RWPE2 (cell line): ENCODE measurements around the gene SERINC3.
A peak's percentile ranks its signal among the peaks of the same experiment; 100 is the strongest.

Experiments used
- ATAC-seq: fragments of 200-7000 bp; cut with Tn5 transposase; 3 replicates; pipeline ENCODE4 v1.9.1; 2021; ENCODE audit warnings: low read depth
- DNase-seq: peaks from one replicate; pipeline ENCODE4 v3.0.0-alpha.2; 2020; ENCODE audit warnings: low spot score
- H3K27ac ChIP-seq: fragments of 450-650 bp; 2 replicates; pipeline ENCODE4 v1.5.1; 2017; ENCODE audit warnings: mild to moderate bottlenecking; ENCODE audit not compliant: poor library complexity, severe bottlenecking
- H3K27me3 ChIP-seq: fragments of 250-450 bp; sonication (Bioruptor Pico); 2 replicates; pipeline ENCODE4 v1.5.1; 2021; ENCODE audit warnings: mild to moderate bottlenecking, moderate library complexity; ENCODE audit not compliant: insufficient read depth, poor library complexity, severe bottlenecking
- H3K36me3 ChIP-seq: fragments of 250-450 bp; sonication (Bioruptor Pico); 2 replicates; pipeline ENCODE4 v1.5.1; 2020; ENCODE audit warnings: low read depth, mild to moderate bottlenecking, moderate library complexity
- H3K4me1 ChIP-seq: fragments of 250-450 bp; sonication (Bioruptor Pico); 2 replicates; pipeline ENCODE4 v1.5.1; 2021; ENCODE audit warnings: mild to moderate bottlenecking, moderate library complexity; ENCODE audit not compliant: insufficient read depth, poor library complexity, severe bottlenecking
- H3K4me3 ChIP-seq: fragments of 250-450 bp; sonication (Bioruptor Pico); 2 replicates; pipeline ENCODE4 v1.5.1; 2021; ENCODE audit warnings: mild to moderate bottlenecking, moderate library complexity; ENCODE audit not compliant: severe bottlenecking
- H3K9me3 ChIP-seq: fragments of 250-450 bp; sonication (Bioruptor Pico); 2 replicates; pipeline ENCODE4 v1.5.1; 2021; ENCODE audit warnings: mild to moderate bottlenecking, moderate library complexity; ENCODE audit not compliant: severe bottlenecking
- TF ChIP-seq, protein P1 (sequence below): fragments of 450-650 bp; IDR thresholded peaks from one replicate; pipeline ENCODE4 v1.5.1; 2017; ENCODE audit warnings: mild to moderate bottlenecking, moderate library complexity; ENCODE audit not compliant: poor library complexity, severe bottlenecking

SERINC3 gene

DNA sequence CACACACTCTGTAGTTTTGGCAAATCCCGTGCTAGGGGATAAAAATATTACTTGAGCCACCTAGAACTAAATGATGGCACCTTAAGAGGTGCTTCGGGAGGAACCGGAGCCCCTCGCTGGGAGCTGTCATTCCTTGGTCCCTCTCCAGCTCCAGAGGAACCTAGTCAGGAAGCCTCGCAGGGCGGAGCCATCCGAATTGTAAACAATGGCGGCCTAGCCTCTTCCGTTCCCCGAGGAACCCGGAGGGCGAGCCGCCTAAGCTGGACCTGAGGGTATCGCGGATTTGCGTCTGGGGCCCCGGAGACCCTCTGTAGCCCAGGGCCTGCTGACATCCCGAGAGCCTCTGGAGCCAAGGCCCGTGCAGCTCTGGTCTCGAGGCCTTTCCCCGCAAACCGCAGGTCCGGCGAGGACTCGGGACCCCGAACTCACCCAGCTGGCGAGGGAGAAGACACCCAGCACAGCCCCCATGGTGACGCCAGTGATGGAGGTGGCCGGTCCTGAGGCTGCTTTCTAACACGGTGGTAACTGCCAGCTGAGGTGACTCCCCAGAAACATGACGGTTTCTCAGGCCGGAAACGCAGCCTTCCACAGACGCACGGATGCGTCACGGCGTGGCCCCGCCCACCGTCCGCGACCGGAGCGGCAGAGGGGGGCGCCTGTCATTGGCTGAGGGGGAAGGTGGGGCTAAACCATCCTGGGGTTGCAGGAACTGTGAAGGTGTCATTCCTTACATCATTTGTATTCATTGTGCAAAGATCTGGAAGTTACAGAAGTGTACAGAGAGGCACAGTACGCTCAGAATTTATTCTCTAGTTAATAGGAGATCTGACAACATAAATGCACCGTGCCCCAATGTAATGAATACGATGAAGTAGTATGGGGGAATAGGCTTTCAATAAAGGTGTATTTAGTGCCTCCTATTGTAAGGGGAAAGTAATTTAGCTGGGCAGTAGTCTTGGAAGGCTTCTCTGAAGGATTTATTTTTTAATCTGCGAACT is at the start of gene SERINC3:
Gene SERINC3 (minus strand): TSS at position 587 of the 998 bp plus-strand sequence. CDS start 119 bp downstream, at position 468.
- Histone ChIP-seq H3K4me1 (peaks cover 32% of the 10 kb centered on the region), H3K27me3 (no peaks in the 10 kb centered on the region), H3K36me3 (peaks cover 25% of the 10 kb centered on the region), H3K4me3 (peak within 1 kb of the TSS; percentile 94), H3K9me3 (no peaks in the 10 kb centered on the region), H3K27ac (peak within 1 kb of the TSS; percentile 62)
- DNase-seq (peak; percentile 100), ATAC-seq (peak; percentile 95)
- TF ChIP-seq, protein P1, sequence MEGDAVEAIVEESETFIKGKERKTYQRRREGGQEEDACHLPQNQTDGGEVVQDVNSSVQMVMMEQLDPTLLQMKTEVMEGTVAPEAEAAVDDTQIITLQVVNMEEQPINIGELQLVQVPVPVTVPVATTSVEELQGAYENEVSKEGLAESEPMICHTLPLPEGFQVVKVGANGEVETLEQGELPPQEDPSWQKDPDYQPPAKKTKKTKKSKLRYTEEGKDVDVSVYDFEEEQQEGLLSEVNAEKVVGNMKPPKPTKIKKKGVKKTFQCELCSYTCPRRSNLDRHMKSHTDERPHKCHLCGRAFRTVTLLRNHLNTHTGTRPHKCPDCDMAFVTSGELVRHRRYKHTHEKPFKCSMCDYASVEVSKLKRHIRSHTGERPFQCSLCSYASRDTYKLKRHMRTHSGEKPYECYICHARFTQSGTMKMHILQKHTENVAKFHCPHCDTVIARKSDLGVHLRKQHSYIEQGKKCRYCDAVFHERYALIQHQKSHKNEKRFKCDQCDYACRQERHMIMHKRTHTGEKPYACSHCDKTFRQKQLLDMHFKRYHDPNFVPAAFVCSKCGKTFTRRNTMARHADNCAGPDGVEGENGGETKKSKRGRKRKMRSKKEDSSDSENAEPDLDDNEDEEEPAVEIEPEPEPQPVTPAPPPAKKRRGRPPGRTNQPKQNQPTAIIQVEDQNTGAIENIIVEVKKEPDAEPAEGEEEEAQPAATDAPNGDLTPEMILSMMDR: peak; percentile 78

DNA sequence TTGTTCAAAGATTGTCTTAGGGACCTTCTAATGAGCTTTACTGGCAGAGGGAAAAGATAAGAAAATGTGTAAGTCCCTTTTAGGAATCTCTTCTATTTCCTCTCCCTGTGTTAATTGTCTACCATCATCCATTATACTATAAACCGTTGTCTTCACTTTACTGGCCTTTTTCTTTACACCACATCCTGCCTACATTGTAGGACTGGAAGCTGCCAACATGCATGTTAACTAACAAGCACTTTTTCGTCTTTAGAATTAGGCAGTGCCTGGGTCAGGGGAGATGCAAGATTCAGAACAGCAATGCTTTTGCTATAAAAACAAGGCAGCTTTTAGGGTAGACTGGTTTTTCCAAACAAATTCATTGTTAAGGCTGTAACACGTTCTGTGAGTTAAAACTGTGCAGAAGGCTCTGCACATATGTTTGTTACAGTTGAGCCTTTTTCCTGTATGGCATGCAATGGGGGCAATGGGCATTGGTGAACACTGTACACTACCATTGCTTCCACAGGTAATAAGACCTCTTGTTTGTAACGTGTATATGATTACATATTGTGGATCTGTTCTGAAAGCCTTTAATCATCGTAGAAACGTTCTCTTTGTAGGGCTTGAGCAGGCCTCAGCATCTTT is 49.6 kb upstream of the SERINC3 start:
- Histone ChIP-seq H3K27ac (peak overlapping the region; percentile 85), H3K36me3 (no peaks in the 10 kb centered on the region), H3K4me1 (peaks cover 29% of the 10 kb centered on the region), H3K4me3 (no peak overlapping the region), H3K9me3 (no peaks in the 10 kb centered on the region), H3K27me3 (no peaks in the 10 kb centered on the region)
- no peak for DNase-seq
- no peak for ATAC-seq
- TF ChIP-seq, protein P1: no peak

DNA sequence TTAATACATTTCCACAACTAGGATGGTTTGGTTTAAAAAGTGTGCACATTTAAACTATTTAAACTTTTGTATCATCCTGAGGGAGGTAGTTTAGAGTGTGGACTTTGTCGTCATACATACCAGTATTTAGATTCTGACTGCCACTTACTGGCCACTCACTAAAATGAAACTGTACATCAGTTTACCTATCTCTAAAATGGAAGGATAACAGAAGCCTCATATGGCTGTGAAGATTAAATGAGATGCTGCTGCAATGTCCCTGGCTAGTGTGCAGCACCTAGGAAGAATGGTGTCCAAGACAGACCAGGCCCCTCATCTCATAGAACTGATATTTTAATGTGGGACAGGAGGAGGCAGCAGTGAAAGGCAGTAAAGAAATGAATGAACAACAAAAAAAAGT is 48.5 kb upstream of the SERINC3 start:
- no peak overlapping the region for H3K4me3 ChIP-seq
- H3K27me3 ChIP-seq: no peaks in the 10 kb centered on the region
- no peaks in the 10 kb centered on the region for H3K36me3 ChIP-seq
- ATAC-seq (no peak), DNase-seq (no peak)
- no peak overlapping the region for H3K27ac ChIP-seq
- H3K4me1 ChIP-seq: peaks cover 30% of the 10 kb centered on the region
- H3K9me3 ChIP-seq: no peaks in the 10 kb centered on the region
- TF ChIP-seq, protein P1: no peak

DNA sequence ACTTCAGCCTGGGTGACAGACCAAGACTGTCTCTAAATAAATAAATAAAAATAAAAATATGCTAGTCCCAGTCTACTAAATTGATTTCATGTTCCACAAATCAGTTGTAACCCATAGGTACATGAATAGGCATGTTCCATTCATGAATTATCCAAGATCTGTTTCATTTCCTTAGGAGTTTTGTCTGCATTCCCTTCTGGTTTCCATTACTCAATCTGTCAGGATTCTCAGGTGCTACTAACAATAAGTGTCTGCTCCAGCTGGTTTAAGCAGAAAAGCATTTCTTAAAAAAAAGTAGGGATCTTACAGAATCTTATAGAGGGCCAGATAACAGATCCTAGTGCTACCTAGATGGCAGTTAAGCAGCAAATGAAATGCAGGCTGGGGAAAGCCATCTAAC is 44.9 kb upstream of the SERINC3 start:
- no peaks in the 10 kb centered on the region for H3K27me3 ChIP-seq
- DNase-seq (no peak), ATAC-seq (peak; percentile 44)
- H3K9me3 ChIP-seq: no peaks in the 10 kb centered on the region
- no peak overlapping the region for H3K4me3 ChIP-seq
- TF ChIP-seq, protein P1: no peak
- H3K4me1 ChIP-seq: peaks cover 8% of the 10 kb centered on the region
- H3K36me3 ChIP-seq: no peaks in the 10 kb centered on the region
- H3K27ac ChIP-seq: no peak overlapping the region
